CD4-positive, alpha-beta T cell (primary cell): ENCODE data around the gene OCRL. TPM values are rescaled to one million over a fixed set of nuclear protein-coding genes. Genes with fewer than 3 reads are reported as not detected.

Source experiments
- ATAC-seq: fragments of 200-7000 bp; cut with Tn5 transposase; one replicate; pipeline ENCODE4 v1.10.0; 2022; ENCODE audit warnings: mild to moderate bottlenecking; ENCODE audit not compliant: poor library complexity
- CTCF ChIA-PET: fragments of 350-600 bp; sonication (Branson Sonifier 250); formaldehyde crosslinking; loops from one replicate; lab custom pipeline; 2021; ENCODE audit warnings: antibody characterized with exemption, inconsistent platforms; lab: Charles Lee
- POLR2A ChIA-PET: fragments of 350-600 bp; sonication (Branson Sonifier 250); formaldehyde crosslinking; loops from one replicate; lab custom pipeline; 2021; ENCODE audit warnings: antibody characterized with exemption, inconsistent platforms; lab: Charles Lee
- DNase-seq, 14 experiments: peaks; one replicate each; pipeline ENCODE4 v3.0.0-alpha.2; 2013 to 2020; ENCODE audit warnings: mixed read lengths in 2 of 14
- H3K27ac ChIP-seq, 2 donors: one replicate each; pipeline versions ENCODE4 v1.5.1 to v1.7.0; 2013; ENCODE audit warnings: low read length in 2 of 2, low read depth in 1 of 2, mild to moderate bottlenecking in 1 of 2
- H3K27me3 ChIP-seq, 2 experiments: 1 replicate in 1 of 2; 2 replicates in 1 of 2; pipeline versions ENCODE4 v1.6.1 to v1.7.0; 2013; ENCODE audit warnings: low read length in 2 of 2, control low read depth in 1 of 2, mild to moderate bottlenecking in 1 of 2, moderate library complexity in 1 of 2; ENCODE audit not compliant: insufficient read depth in 2 of 2, control insufficient read depth in 1 of 2
- H3K36me3 ChIP-seq: one replicate; pipeline ENCODE4 v1.6.1; 2013; ENCODE audit warnings: low read length, control low read depth; ENCODE audit not compliant: insufficient read depth
- H3K4me1 ChIP-seq: one replicate; pipeline ENCODE4 v1.6.1; 2013; ENCODE audit warnings: low read length, control low read depth; ENCODE audit not compliant: insufficient read depth
- H3K4me3 ChIP-seq: one replicate; pipeline ENCODE4 v1.5.1; 2013; ENCODE audit warnings: mild to moderate bottlenecking, low read length, moderate library complexity
- H3K9me3 ChIP-seq, 2 experiments: 1 replicate in 1 of 2; 2 replicates in 1 of 2; pipeline versions ENCODE4 v1.6.1 to v1.7.0; 2013; ENCODE audit warnings: low read length in 2 of 2, mild to moderate bottlenecking in 2 of 2, control low read depth in 1 of 2, moderate library complexity in 1 of 2; ENCODE audit not compliant: control insufficient read depth in 1 of 2, insufficient read depth in 1 of 2
- H3K27ac Mint-ChIP-seq: one replicate; pipeline ENCODE4 v1.8.0; 2020; ENCODE audit warnings: mixed read lengths
- H3K27me3 Mint-ChIP-seq: one replicate; pipeline ENCODE4 v1.8.0; 2021; ENCODE audit warnings: mixed read lengths
- H3K36me3 Mint-ChIP-seq: one replicate; pipeline ENCODE4 v1.8.0; 2021; ENCODE audit warnings: low read depth, mixed read lengths
- H3K4me1 Mint-ChIP-seq: one replicate; pipeline ENCODE4 v1.8.0; 2021; ENCODE audit warnings: low read depth, mixed read lengths
- H3K4me3 Mint-ChIP-seq: one replicate; pipeline ENCODE4 v1.8.0; 2020; ENCODE audit warnings: mild to moderate bottlenecking, mixed read lengths
- H3K9me3 Mint-ChIP-seq: one replicate; pipeline ENCODE4 v1.8.0; 2020; ENCODE audit warnings: mixed read lengths
- intact Hi-C, 2 experiments: fragments of 100-400 bp; cut with DNase I in 1 of 2; cut with micrococcal nuclease in 1 of 2; formaldehyde crosslinking; loops; one replicate each; pipeline versions ENCODE4 v1.15.1 to v1.9.0; 2023 to 2025; cut with DNase I, micrococcal nuclease
- total RNA-seq, 174 experiments: library from RNA in 2 of 174; stranded (reverse) in 2 of 174; gene quantifications; one replicate each; pipeline ENCODE4 v1.2.3 and lab custom pipeline; 2021 to 2026
- TF ChIP-seq, protein P1 (sequence below): fragments of 200-600 bp; IDR thresholded peaks from one replicate; pipeline ENCODE4 v1.8.0; 2022; ENCODE audit warnings: antibody characterized with exemption, mild to moderate bottlenecking

OCRL gene
- total RNA-seq, 2 experiments from 2014 or later: 4.0 to 4.1 TPM

DNA sequence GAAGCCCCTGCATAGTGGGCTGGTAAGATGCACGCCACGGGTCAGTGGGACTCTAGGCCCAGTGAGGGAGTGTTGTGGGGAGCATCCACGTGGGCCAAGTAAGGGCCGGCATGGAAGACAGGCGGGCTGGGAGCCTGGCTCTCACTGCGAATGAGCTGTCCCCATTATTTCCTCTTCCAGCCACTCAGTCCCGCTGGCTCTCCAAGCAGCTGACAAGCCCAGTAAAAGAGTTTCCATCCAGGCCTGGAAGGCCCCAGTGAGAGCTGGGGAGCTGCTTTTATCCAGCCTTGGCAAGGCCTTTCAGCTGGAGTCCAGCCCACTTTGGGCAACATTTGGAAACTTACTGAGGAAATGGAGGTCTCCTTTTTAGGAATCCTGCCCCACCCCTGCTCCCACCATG, 89.8 kb downstream of the OCRL start:
- Mint-ChIP-seq H3K36me3 (no peaks in the 10 kb centered on the region), H3K9me3 (no peaks in the 10 kb centered on the region), H3K27ac (no peak overlapping the region), H3K4me3 (no peak overlapping the region), H3K4me1 (no peaks in the 10 kb centered on the region), H3K27me3 (no peaks in the 10 kb centered on the region)
- Histone ChIP-seq H3K27ac (no peak overlapping the region), H3K9me3 (no peaks in the 10 kb centered on the region), H3K27me3 (no peaks in the 10 kb centered on the region), H3K4me1 (no peaks in the 10 kb centered on the region), H3K36me3 (no peaks in the 10 kb centered on the region), H3K4me3 (no peak overlapping the region)
- TF ChIP-seq, protein P1, sequence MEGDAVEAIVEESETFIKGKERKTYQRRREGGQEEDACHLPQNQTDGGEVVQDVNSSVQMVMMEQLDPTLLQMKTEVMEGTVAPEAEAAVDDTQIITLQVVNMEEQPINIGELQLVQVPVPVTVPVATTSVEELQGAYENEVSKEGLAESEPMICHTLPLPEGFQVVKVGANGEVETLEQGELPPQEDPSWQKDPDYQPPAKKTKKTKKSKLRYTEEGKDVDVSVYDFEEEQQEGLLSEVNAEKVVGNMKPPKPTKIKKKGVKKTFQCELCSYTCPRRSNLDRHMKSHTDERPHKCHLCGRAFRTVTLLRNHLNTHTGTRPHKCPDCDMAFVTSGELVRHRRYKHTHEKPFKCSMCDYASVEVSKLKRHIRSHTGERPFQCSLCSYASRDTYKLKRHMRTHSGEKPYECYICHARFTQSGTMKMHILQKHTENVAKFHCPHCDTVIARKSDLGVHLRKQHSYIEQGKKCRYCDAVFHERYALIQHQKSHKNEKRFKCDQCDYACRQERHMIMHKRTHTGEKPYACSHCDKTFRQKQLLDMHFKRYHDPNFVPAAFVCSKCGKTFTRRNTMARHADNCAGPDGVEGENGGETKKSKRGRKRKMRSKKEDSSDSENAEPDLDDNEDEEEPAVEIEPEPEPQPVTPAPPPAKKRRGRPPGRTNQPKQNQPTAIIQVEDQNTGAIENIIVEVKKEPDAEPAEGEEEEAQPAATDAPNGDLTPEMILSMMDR: no peak
- POLR2A ChIA-PET: no interaction called here
- ATAC-seq: no peak
- CTCF ChIA-PET: no interaction called here
- intact Hi-C loops: no loop called here
- no peak for DNase-seq

DNA sequence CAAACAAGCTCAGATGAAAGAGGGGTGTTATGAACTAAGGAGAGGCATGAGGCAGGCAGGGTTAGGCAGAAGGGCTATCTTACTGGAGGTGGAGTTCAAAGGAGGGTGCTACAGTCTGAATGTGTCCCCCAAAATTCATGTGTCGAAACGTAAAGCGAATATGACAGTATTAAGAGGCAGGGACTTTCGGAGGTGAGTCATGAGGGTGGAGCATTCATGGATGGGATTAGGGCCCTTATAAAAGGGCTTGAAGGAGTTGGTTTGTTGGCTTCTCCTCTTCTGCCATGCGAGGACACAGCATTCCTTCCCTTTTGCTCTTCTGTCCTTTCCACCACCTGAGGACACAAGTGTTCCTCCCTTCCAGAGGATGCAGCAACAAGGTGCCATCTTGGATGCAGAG, 91.8 kb downstream of the OCRL start:
- TF ChIP-seq, protein P1: no peak
- DNase-seq: no peak
- Histone ChIP-seq H3K27me3 (no peaks in the 10 kb centered on the region), H3K4me1 (no peaks in the 10 kb centered on the region), H3K36me3 (no peaks in the 10 kb centered on the region), H3K4me3 (no peak overlapping the region), H3K9me3 (no peaks in the 10 kb centered on the region), H3K27ac (no peak overlapping the region)
- Mint-ChIP-seq H3K4me3 (no peak overlapping the region), H3K9me3 (no peaks in the 10 kb centered on the region), H3K27me3 (no peaks in the 10 kb centered on the region), H3K36me3 (no peaks in the 10 kb centered on the region), H3K4me1 (no peaks in the 10 kb centered on the region), H3K27ac (no peak overlapping the region)
- ATAC-seq: no peak
- CTCF ChIA-PET: interaction anchor here (0.6 kb wide), 1 partner anchor 300 kb away, joined by 3 read pairs; no protein-coding TSS in a partner anchor
- POLR2A ChIA-PET: no interaction called here
- intact Hi-C loops: no loop called here

DNA sequence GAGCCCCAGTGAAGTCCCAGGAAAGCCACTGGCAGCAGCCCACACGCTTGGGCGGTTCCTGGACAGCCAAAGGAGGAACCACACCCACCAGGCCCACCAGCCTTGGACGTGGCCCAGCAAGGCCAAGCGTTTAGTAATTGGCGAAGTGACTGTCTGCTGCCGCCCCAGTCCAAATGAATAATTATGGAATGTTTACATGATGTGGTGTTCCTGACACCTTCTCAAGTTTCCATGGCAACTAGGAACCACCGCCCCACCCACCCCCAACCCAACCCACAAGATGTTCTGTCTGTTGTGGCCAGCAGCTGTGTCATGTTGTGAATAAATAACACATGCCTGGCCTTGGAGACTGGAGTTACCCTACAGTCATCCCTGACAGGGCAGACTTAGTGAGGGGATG, 92.4 kb downstream of the OCRL start:
- Histone ChIP-seq H3K4me1 (peaks cover 2% of the 10 kb centered on the region), H3K27me3 (no peaks in the 10 kb centered on the region), H3K36me3 (no peaks in the 10 kb centered on the region), H3K4me3 (no peak overlapping the region), H3K27ac (no peak overlapping the region), H3K9me3 (no peaks in the 10 kb centered on the region)
- intact Hi-C loops: no loop called here
- ChIA-PET CTCF (no interaction called here), POLR2A (no interaction called here)
- TF ChIP-seq, protein P1: no peak
- Mint-ChIP-seq H3K4me1 (peaks cover 2% of the 10 kb centered on the region), H3K36me3 (no peaks in the 10 kb centered on the region), H3K4me3 (no peak overlapping the region), H3K9me3 (no peaks in the 10 kb centered on the region), H3K27ac (no peak overlapping the region), H3K27me3 (no peaks in the 10 kb centered on the region)
- ATAC-seq (no peak), DNase-seq (no peak)
